A549 treated with ZK216348 at 1 μM for 4 hours (cell line): ENCODE data around the gene TMEM178A. TPM values are rescaled to one million over a fixed set of nuclear protein-coding genes. Genes with fewer than 3 reads are reported as not detected.

Experiments used
- total RNA-seq: library from RNA; stranded (reverse); fragments of 200-300 nt; extraction: Qiagen RNA extraction; gene quantifications from 5 replicates; pipeline ENCODE4 v1.2.3, GENCODE V29; 2022; ENCODE audit warnings: low read depth

TMEM178A gene
- total RNA-seq: 0.09 to 0.21 TPM in 2 of 5 replicates, not detected in the others

DNA sequence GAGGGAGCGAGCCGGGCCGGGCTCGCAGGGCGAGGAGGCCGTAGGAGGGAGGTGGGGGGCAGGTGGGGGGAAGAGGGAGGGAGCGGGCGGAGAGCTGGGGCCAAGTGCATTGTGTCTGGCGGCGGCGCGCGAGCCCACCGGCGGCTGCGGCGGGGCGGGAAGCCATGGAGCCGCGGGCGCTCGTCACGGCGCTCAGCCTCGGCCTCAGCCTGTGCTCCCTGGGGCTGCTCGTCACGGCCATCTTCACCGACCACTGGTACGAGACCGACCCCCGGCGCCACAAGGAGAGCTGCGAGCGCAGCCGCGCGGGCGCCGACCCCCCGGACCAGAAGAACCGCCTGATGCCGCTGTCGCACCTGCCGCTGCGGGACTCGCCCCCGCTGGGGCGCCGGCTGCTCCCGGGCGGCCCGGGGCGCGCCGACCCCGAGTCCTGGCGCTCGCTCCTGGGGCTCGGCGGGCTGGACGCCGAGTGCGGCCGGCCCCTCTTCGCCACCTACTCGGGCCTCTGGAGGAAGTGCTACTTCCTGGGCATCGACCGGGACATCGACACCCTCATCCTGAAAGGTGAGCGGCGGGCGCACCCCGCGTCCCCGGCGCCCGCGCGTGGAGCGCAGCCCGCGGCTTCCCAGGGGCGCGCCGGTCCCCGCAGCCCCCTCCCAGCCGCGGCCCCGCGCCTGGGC is at the start of gene TMEM178A:
Gene TMEM178A (plus strand): TSS at position 107 of the 680 bp plus-strand sequence. CDS start 58 bp downstream, at position 165.

Other genes with a start within 250 kb of the TMEM178A start
- 12.9 to 26.1 TPM (median 20.1 TPM) in 5 replicates for gene MAP4K3, start 228.6 kb upstream of the TMEM178A start, total RNA-seq
- 13.0 to 17.8 TPM (median 13.5 TPM) in 5 replicates for gene THUMPD2, start 113.3 kb downstream of the TMEM178A start, total RNA-seq